ENCODE data around the gene RNASE7. TPM values are rescaled to one million over a fixed set of nuclear protein-coding genes. Genes with fewer than 3 reads are reported as not detected.

The RNASE7 gene
- total and polyA plus RNA-seq, 8 donors: 0.14 to 0.24 (median 0.20) TPM; not detected in 4

DNA sequence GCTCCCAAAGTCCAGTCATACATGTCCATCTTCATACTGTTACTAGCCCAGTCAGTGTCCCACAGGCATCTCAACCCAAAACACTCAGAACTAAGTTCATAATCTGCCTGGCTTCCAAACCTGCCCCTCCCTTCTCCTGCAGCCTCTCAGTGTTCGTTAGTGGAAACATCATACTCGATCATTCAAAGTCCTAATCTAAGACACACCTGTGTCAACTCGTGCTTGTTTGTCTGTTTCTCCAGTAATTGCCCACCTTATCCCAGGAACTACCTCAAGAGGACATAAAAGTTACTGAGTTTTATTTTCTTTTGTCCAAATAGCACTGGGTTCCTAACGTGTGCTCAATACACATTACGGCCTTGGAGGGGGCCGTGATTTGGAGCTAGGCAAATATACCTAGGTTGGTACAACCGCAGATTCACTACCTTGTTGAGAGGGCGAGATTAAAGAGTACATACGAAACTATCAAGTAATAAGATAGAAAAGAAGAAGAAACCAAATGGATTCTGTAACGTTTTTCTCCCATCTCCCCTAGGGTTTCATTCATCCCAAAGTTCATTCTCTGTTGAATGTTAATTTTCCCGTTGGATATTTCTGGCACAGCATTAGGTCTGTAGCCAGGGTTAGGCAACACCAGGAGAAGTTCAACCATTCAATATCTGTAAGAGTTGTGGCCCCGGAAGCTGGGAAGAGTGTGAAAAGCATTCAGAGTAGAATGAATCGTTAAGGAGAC lies 18.6 kb downstream of the RNASE7 start:
- H3K4me3 ChIP-seq: no peak overlapping the region
- TF ChIP-seq CTCF (IDR thresholded peaks at IDR 0.05): no peak
- no peaks in the 10 kb centered on the region for H3K4me1 ChIP-seq
- no peaks in the 10 kb centered on the region for H3K36me3 ChIP-seq
- H3K27me3 ChIP-seq: no peaks in the 10 kb centered on the region
- DNase-seq (no peak), ATAC-seq (no peak)
- intact Hi-C loops (cut with DNase I): no loop called here
- H3K27ac ChIP-seq: no peak overlapping the region
- no peaks in the 10 kb centered on the region for H3K9me3 ChIP-seq

DNA sequence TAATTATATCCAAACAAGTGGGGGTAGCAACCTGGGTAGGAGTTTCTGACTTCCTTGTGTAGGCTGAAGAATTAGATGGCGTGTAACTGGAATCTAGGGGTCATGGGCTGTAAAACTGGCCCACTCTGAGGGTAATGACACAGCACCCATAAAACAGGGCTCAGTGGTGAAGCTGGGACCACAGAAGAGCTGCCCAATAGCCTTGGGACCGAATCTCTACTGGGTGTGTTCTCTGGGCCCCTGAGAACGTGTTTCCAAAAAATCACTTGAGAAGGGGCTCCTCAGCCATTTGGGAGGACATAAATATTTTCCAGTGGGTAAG lies 19.1 kb downstream of the RNASE7 start:
- no peak for DNase-seq
- intact Hi-C loops (cut with DNase I): no loop called here
- ATAC-seq: no peak
- Histone ChIP-seq H3K27ac (no peak overlapping the region), H3K4me3 (no peak overlapping the region), H3K27me3 (no peaks in the 10 kb centered on the region), H3K36me3 (no peaks in the 10 kb centered on the region), H3K9me3 (no peaks in the 10 kb centered on the region), H3K4me1 (no peaks in the 10 kb centered on the region)
- no peak for TF ChIP-seq CTCF (IDR thresholded peaks at IDR 0.05)

GRCh38 chr14:21063479-21063878 lies 21.3 kb downstream of the RNASE7 start:
- DNase-seq: no peak
- Histone ChIP-seq H3K4me3 (no peak overlapping the region), H3K27ac (no peak overlapping the region), H3K9me3 (no peaks in the 10 kb centered on the region), H3K4me1 (peaks cover 0 to 3% of the 10 kb centered on the region in 2 donors), H3K27me3 (peaks cover 0 to 14% of the 10 kb centered on the region in 2 donors), H3K36me3 (no peaks in the 10 kb centered on the region)
- intact Hi-C loops (cut with DNase I): no loop called here
- ATAC-seq: no peak
- TF ChIP-seq CTCF (IDR thresholded peaks at IDR 0.05): no peak

DNA sequence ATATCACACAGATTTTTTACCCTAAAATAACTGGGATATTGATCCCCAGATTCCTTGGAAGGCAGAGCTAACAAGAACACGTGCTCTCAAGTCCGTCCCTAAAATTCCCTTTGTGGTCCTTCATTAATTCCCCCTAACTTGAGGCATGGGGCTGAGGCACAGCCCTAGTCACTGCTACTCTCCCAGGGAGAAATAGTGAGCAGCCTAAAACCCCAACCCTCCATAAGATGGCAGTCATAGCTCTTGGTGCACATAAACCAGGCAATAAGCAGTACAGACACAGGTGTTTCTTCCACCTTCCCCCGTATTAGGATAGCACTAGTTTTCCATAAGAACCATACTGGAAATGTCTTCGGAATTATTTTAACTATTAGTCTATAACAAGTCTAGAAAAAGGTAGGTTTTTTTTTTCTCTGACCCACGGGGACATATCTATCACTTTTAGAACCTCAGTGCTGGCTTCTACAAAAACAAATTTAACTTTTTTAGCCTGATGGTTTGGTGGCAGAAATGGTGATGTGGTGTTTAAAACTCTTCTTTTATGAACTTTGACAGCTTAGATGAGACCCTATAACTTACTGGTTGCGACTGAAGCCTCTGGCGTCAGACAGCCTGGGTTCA lies 24.8 kb downstream of the RNASE7 start:
- H3K9me3 ChIP-seq: no peaks in the 10 kb centered on the region
- ATAC-seq: no peak
- H3K4me3 ChIP-seq: no peak overlapping the region
- no peaks in the 10 kb centered on the region for H3K36me3 ChIP-seq
- intact Hi-C loops (cut with DNase I): no loop called here
- H3K27me3 ChIP-seq: peaks cover 4 to 32% of the 10 kb centered on the region in 2 donors
- H3K27ac ChIP-seq: no peak overlapping the region
- DNase-seq: no peak
- H3K4me1 ChIP-seq: peaks cover 15 to 31% of the 10 kb centered on the region in 2 donors
- no peak for TF ChIP-seq CTCF (IDR thresholded peaks at IDR 0.05)

GRCh38 chr14:21068521-21069387 lies 26.6 kb downstream of the RNASE7 start:
- H3K4me1 ChIP-seq: peaks cover 17 to 44% of the 10 kb centered on the region in 2 donors
- H3K4me3 ChIP-seq: peak overlapping the region; percentile 67 to 74
- intact Hi-C loops (cut with DNase I): no loop called here
- TF ChIP-seq CTCF (IDR thresholded peaks at IDR 0.05): peak; percentile 65 to 68
- ATAC-seq: peak; percentile 44
- H3K27me3 ChIP-seq: peaks cover 4 to 32% of the 10 kb centered on the region in 2 donors
- DNase-seq: peak in 3 of 4 donors; percentile 59 to 81 (median 76)
- H3K27ac ChIP-seq: peak overlapping the region; percentile 88 to 89
- H3K36me3 ChIP-seq: peaks cover 0 to under 1% of the 10 kb centered on the region in 2 donors
- no peaks in the 10 kb centered on the region for H3K9me3 ChIP-seq
